CMK (cell line): Measurements from ENCODE around the gene DFFB.

Experiments used
- DNase-seq: peaks from one replicate; pipeline ENCODE4 v3.0.0-alpha.2; 2010; ENCODE audit warnings: low read depth

DFFB gene

GRCh38 chr1:3926956-3927355 is 69.7 kb downstream of the DFFB start:
- no peak for DNase-seq

- no peak for DNase-seq
These were observed 71.3 kb downstream of the DFFB start for GRCh38 chr1:3928586-3928985.

GRCh38 chr1:3929126-3929525 is 71.8 kb downstream of the DFFB start:
- no peak for DNase-seq

- no peak for DNase-seq
These were observed 73.2 kb downstream of the DFFB start for GRCh38 chr1:3930301-3931006.

GRCh38 chr1:3931007-3931912 is 74.0 kb downstream of the DFFB start:
- DNase-seq, result no peak

- no peak for DNase-seq
These were observed 75.1 kb downstream of the DFFB start for GRCh38 chr1:3932156-3932919.
